Measurements from ENCODE around the gene RASAL1.
A peak's percentile ranks its signal among the peaks of the same experiment; 100 is the strongest.

DNA sequence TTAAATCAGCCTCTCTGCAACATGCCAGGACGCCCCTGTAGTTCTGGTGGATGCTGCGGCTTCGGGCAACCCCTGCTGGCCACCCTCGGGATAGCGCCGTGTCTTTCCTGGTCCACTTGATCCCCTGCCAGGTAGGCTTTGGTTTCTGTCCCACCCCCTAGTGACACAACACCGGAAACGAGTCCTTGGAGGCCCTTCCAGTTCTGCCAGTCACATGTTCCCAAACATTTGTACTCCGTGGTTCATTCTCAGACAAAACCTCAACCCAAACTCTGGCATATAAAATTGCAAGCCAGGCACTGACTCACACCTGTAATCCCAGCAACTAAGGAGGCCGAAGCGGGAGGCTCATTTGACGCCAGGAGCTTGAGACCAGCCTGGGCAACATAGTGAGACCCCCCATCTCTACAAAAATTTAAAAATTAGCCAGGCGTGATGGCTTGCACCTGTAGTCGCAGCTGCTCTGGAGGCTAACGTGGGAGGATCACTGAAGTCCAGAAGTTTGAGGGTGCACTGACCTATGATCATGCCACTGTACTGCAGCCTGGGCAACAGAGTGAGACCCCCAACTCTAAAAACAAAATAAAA, 37.0 kb downstream of the RASAL1 start:
- TF ChIP-seq CTCF (IDR thresholded peaks at IDR 0.05; ENCODE audit: low read depth, low read length) (peak; percentile 98), POLR2A (IDR thresholded peaks at IDR 0.05; ENCODE audit: extremely low read depth, insufficient read length) (no peak)
